HEK293 (cell line): Measurements from ENCODE around the gene PLSCR5.

Experiments
- CTCF ChIA-PET: fragments of 350-600 bp; formaldehyde crosslinking; extraction: SDS; loops from one replicate; lab custom pipeline; 2021; ENCODE audit warnings: antibody characterized with exemption; lab: Yijun Ruan, JAX
- POLR2A ChIA-PET: fragments of 300-600 bp; formaldehyde crosslinking; extraction: SDS; loops from one replicate; lab custom pipeline; 2020; ENCODE audit warnings: antibody characterized with exemption, inconsistent platforms; lab: Yijun Ruan, JAX
- H3K27ac ChIP-seq: fragments of 200-500 bp; sonication (Bioruptor generic); 2 replicates; pipeline ENCODE4 v1.5.1; 2014; ENCODE audit warnings: low read depth, low read length, control low read depth, inconsistent platforms; ENCODE audit errors: extremely low read depth
- H3K36me3 ChIP-seq, 2 experiments: fragments of 200-500 bp in 1 of 2; sonication (Bioruptor generic) in 1 of 2; 1 replicate in 1 of 2; 2 replicates in 1 of 2; pipeline ENCODE4 v1.5.1; 2014 to 2017; ENCODE audit warnings: inconsistent platforms in 2 of 2, low read length in 2 of 2; ENCODE audit not compliant: control insufficient read depth in 2 of 2, insufficient read depth in 1 of 2
- H3K4me1 ChIP-seq: fragments of 200-500 bp; sonication (Bioruptor generic); 2 replicates; pipeline ENCODE4 v1.5.1; 2014; ENCODE audit warnings: mild to moderate bottlenecking, low read length, inconsistent platforms; ENCODE audit not compliant: control insufficient read depth, insufficient read depth
- H3K4me3 ChIP-seq: 2 replicates; pipeline ENCODE4 v1.5.1; 2011; ENCODE audit warnings: low read depth, mild to moderate bottlenecking, control low read depth, low read length, moderate library complexity
- H3K9me3 ChIP-seq: fragments of 200-500 bp; sonication (Bioruptor generic); 2 replicates; pipeline ENCODE4 v1.5.1; 2014; ENCODE audit warnings: low read depth, low read length, inconsistent platforms; ENCODE audit not compliant: control insufficient read depth, insufficient read depth
- AEBP2 ChIP-seq: fragments of 450-650 bp; formaldehyde crosslinking; IDR thresholded peaks from 2 replicates; pipeline ENCODE4 v1.5.1; 2016; ENCODE audit warnings: missing biosample characterization, missing genetic modification characterization, borderline replicate concordance
- GLIS2 ChIP-seq: fragments of 450-650 bp; formaldehyde crosslinking; IDR thresholded peaks from 2 replicates; pipeline ENCODE4 v1.5.1; 2016; ENCODE audit warnings: missing biosample characterization, missing genetic modification characterization
- INSM2 ChIP-seq: fragments of 450-650 bp; formaldehyde crosslinking; IDR thresholded peaks from 2 replicates; pipeline ENCODE4 v1.5.1; 2016; ENCODE audit warnings: missing biosample characterization, missing genetic modification characterization
- KLF1 ChIP-seq: fragments of 450-650 bp; formaldehyde crosslinking; IDR thresholded peaks from 2 replicates; pipeline ENCODE4 v1.5.1; 2016; ENCODE audit warnings: missing biosample characterization, missing genetic modification characterization
- PRDM1 ChIP-seq: fragments of 450-650 bp; formaldehyde crosslinking; IDR thresholded peaks from 2 replicates; pipeline ENCODE4; 2016; ENCODE audit warnings: missing biosample characterization, missing genetic modification characterization
- SCRT2 ChIP-seq: fragments of 450-650 bp; formaldehyde crosslinking; IDR thresholded peaks from 2 replicates; pipeline ENCODE4 v1.5.1; 2016; ENCODE audit warnings: missing biosample characterization, missing genetic modification characterization
- SP2 ChIP-seq: fragments of 450-650 bp; formaldehyde crosslinking; IDR thresholded peaks from 2 replicates; pipeline ENCODE4 v1.5.1; 2016; ENCODE audit warnings: missing biosample characterization, missing genetic modification characterization
- ZBTB21 ChIP-seq: fragments of 450-650 bp; formaldehyde crosslinking; IDR thresholded peaks from 2 replicates; pipeline ENCODE4 v1.5.1; 2017; ENCODE audit warnings: missing biosample characterization, missing genetic modification characterization
- ZBTB48 ChIP-seq: fragments of 450-650 bp; formaldehyde crosslinking; IDR thresholded peaks from 2 replicates; pipeline ENCODE4 v1.5.1; 2016; ENCODE audit warnings: missing biosample characterization, missing genetic modification characterization
- ZFHX2 ChIP-seq: fragments of 450-650 bp; formaldehyde crosslinking; conservative IDR thresholded peaks from 2 replicates; pipeline ENCODE4 v1.5.1; 2016; ENCODE audit warnings: missing biosample characterization, missing genetic modification characterization
- ZFP37 ChIP-seq: fragments of 450-650 bp; formaldehyde crosslinking; IDR thresholded peaks from 2 replicates; pipeline ENCODE4 v1.5.1; 2016; ENCODE audit warnings: missing biosample characterization, missing genetic modification characterization
- ZNF155 ChIP-seq: fragments of 450-650 bp; formaldehyde crosslinking; IDR thresholded peaks from 2 replicates; pipeline ENCODE4 v1.5.1; 2016; ENCODE audit warnings: missing biosample characterization, missing genetic modification characterization
- ZNF23 ChIP-seq: fragments of 450-650 bp; formaldehyde crosslinking; IDR thresholded peaks from 2 replicates; pipeline ENCODE4 v1.5.1; 2016; ENCODE audit warnings: missing biosample characterization, missing genetic modification characterization, borderline replicate concordance
- ZNF48 ChIP-seq: fragments of 450-650 bp; formaldehyde crosslinking; IDR thresholded peaks from 2 replicates; pipeline ENCODE4 v1.5.1; 2016; ENCODE audit warnings: missing biosample characterization, missing genetic modification characterization
- ZNF488 ChIP-seq: fragments of 450-650 bp; formaldehyde crosslinking; IDR thresholded peaks from 2 replicates; pipeline ENCODE4 v1.5.1; 2016; ENCODE audit warnings: missing biosample characterization, missing genetic modification characterization
- ZNF501 ChIP-seq: fragments of 450-650 bp; formaldehyde crosslinking; IDR thresholded peaks from 2 replicates; pipeline ENCODE4 v1.5.1; 2016; ENCODE audit warnings: missing biosample characterization, missing genetic modification characterization
- ZNF600 ChIP-seq: fragments of 450-650 bp; formaldehyde crosslinking; IDR thresholded peaks from 2 replicates; pipeline ENCODE4 v1.5.1; 2016; ENCODE audit warnings: missing biosample characterization, missing genetic modification characterization
- ZNF610 ChIP-seq: fragments of 450-650 bp; formaldehyde crosslinking; IDR thresholded peaks from 2 replicates; pipeline ENCODE4 v1.5.1; 2016; ENCODE audit warnings: missing biosample characterization, missing genetic modification characterization, borderline replicate concordance
- ZNF645 ChIP-seq: fragments of 450-650 bp; formaldehyde crosslinking; IDR thresholded peaks from 2 replicates; pipeline ENCODE4; 2016; ENCODE audit warnings: missing biosample characterization, missing genetic modification characterization
- ZNF701 ChIP-seq: fragments of 450-650 bp; formaldehyde crosslinking; IDR thresholded peaks from 2 replicates; pipeline ENCODE4 v1.5.1; 2016; ENCODE audit warnings: missing biosample characterization, missing genetic modification characterization
- ZNF704 ChIP-seq: fragments of 450-650 bp; formaldehyde crosslinking; IDR thresholded peaks from 2 replicates; pipeline ENCODE4 v1.5.1; 2016; ENCODE audit warnings: missing biosample characterization, missing genetic modification characterization
- ZNF768 ChIP-seq: fragments of 450-650 bp; formaldehyde crosslinking; IDR thresholded peaks from 2 replicates; pipeline ENCODE4 v1.5.1; 2018; ENCODE audit warnings: missing biosample characterization, mild to moderate bottlenecking, missing genetic modification characterization
- ZSCAN18 ChIP-seq: fragments of 450-650 bp; formaldehyde crosslinking; IDR thresholded peaks from 2 replicates; pipeline ENCODE4 v1.5.1; 2016; ENCODE audit warnings: missing biosample characterization, missing genetic modification characterization
- ZXDB ChIP-seq: fragments of 450-650 bp; formaldehyde crosslinking; IDR thresholded peaks from 2 replicates; pipeline ENCODE4 v1.5.1; 2016; ENCODE audit warnings: missing biosample characterization, missing genetic modification characterization

PLSCR5 gene

GRCh38 chr3:146612015-146612414 lies 6.9 kb upstream of the PLSCR5 start (continued):
- TF ChIP-seq ZNF488 (no peak), ZNF155 (no peak), ZNF610 (tag by site-specific recombination) (no peak)

- ChIA-PET POLR2A (no interaction called here), CTCF (no interaction called here)
- H3K4me1 ChIP-seq: no peaks in the 10 kb centered on the region
- H3K4me3 ChIP-seq: no peak overlapping the region
- no peak for TF ChIP-seq PRDM1
- no peak for TF ChIP-seq KLF1 (tag by site-specific recombination)
- no peak for TF ChIP-seq ZNF645 (tag by site-specific recombination)
- TF ChIP-seq ZNF48 (tag by site-specific recombination): no peak
- TF ChIP-seq SP2 (tag by site-specific recombination): no peak
- no peak for TF ChIP-seq ZFHX2
- TF ChIP-seq ZSCAN18 (tag by site-specific recombination): no peak
- no peak for TF ChIP-seq GLIS2 (tag by site-specific recombination)
- no peak for TF ChIP-seq ZNF701 (tag by site-specific recombination)
- TF ChIP-seq ZBTB21 (tag by site-specific recombination): no peak
- TF ChIP-seq ZNF501 (tag by site-specific recombination): no peak
- TF ChIP-seq INSM2 (tag by site-specific recombination): no peak
- no peak for TF ChIP-seq ZNF768 (tag by site-specific recombination)
- TF ChIP-seq ZNF704: no peak
- TF ChIP-seq ZNF600 (tag by site-specific recombination): no peak
- no peak for TF ChIP-seq ZBTB48 (tag by site-specific recombination)
- TF ChIP-seq SCRT2 (tag by site-specific recombination): no peak
- no peaks in the 10 kb centered on the region for H3K36me3 ChIP-seq
- H3K27ac ChIP-seq: no peak overlapping the region
- no peaks in the 10 kb centered on the region for H3K9me3 ChIP-seq
Measured at GRCh38 chr3:146611096-146611495, 6.0 kb upstream of the PLSCR5 start.

- H3K9me3 ChIP-seq: no peaks in the 10 kb centered on the region
- POLR2A ChIA-PET: no interaction called here
- CTCF ChIA-PET: interaction anchor here (0.8 to 1.0 kb wide), 2 partner anchors 41 to 42 kb away, joined by 3 read pairs; no protein-coding TSS in a partner anchor
- no peak for TF ChIP-seq ZFP37
- no peak for TF ChIP-seq ZSCAN18 (tag by site-specific recombination)
- TF ChIP-seq AEBP2 (tag by site-specific recombination): no peak
- TF ChIP-seq ZNF23 (tag by site-specific recombination): no peak
- TF ChIP-seq ZXDB (tag by site-specific recombination): no peak
Measured at GRCh38 chr3:146598535-146598934, 6.6 kb downstream of the PLSCR5 start.

More at GRCh38 chr3:146598535-146598934, 6.6 kb downstream of the PLSCR5 start:
- H3K36me3 ChIP-seq: no peaks in the 10 kb centered on the region
- H3K27ac ChIP-seq: no peak overlapping the region
- no peaks in the 10 kb centered on the region for H3K4me1 ChIP-seq
- H3K4me3 ChIP-seq: no peak overlapping the region
